DMS114 treated with DMSO at 0.1 percent for 48 hours (cell line): Measurements from ENCODE around the gene FRMPD2.
"Not testable (repeated sequence)": the region's sequence is repeated elsewhere in the genome, so short reads cannot be mapped to it uniquely, and the experiment has no call there.

Source experiments
- DNase-seq: peaks from one replicate; lab custom pipeline; 2025; ENCODE audit not compliant: unreplicated experiment; lab: John Stamatoyannopoulos, UW

FRMPD2 gene

GRCh38 chr10:48235501-48235900 lies 39.0 kb downstream of the FRMPD2 start:
- no peak for DNase-seq

GRCh38 chr10:48234787-48235186 lies 39.7 kb downstream of the FRMPD2 start:
- no peak for DNase-seq

- DNase-seq: no peak
These were observed 40.2 kb downstream of the FRMPD2 start for GRCh38 chr10:48234295-48234694.

GRCh38 chr10:48233559-48234005 lies 40.9 kb downstream of the FRMPD2 start:
- DNase-seq: no peak

GRCh38 chr10:48232717-48233447 lies 41.6 kb downstream of the FRMPD2 start:
- DNase-seq: no peak

- no peak for DNase-seq
These were observed 42.7 kb downstream of the FRMPD2 start for GRCh38 chr10:48231699-48232315.

- DNase-seq: no peak
These were observed 43.3 kb downstream of the FRMPD2 start for GRCh38 chr10:48231178-48231577.

- DNase-seq: no peak
These were observed 47.3 kb downstream of the FRMPD2 start for GRCh38 chr10:48227213-48227612.

GRCh38 chr10:48224979-48225560 lies 49.4 kb downstream of the FRMPD2 start:
- DNase-seq: no peak

GRCh38 chr10:48224296-48224695 lies 50.2 kb downstream of the FRMPD2 start:
- DNase-seq: no peak

GRCh38 chr10:48221814-48222213 lies 52.7 kb downstream of the FRMPD2 start:
- no peak for DNase-seq

- not testable (repeated sequence) for DNase-seq
These were observed 53.5 kb downstream of the FRMPD2 start for GRCh38 chr10:48221031-48221430.

- DNase-seq: no peak
These were observed 55.3 kb downstream of the FRMPD2 start for GRCh38 chr10:48219194-48219593.

- DNase-seq: no peak
These were observed 57.8 kb downstream of the FRMPD2 start for GRCh38 chr10:48216744-48217143.

- DNase-seq: no peak
These were observed 58.3 kb downstream of the FRMPD2 start for GRCh38 chr10:48216204-48216505.

- DNase-seq: peak; percentile 2
These were observed 58.9 kb downstream of the FRMPD2 start for GRCh38 chr10:48215486-48216203.

- no peak for DNase-seq
These were observed 59.6 kb downstream of the FRMPD2 start for GRCh38 chr10:48214716-48215485.

- DNase-seq: no peak
These were observed 61.4 kb downstream of the FRMPD2 start for GRCh38 chr10:48213047-48213446.

GRCh38 chr10:48211777-48212176 lies 62.7 kb downstream of the FRMPD2 start:
- DNase-seq: no peak

- no peak for DNase-seq
These were observed 63.5 kb downstream of the FRMPD2 start for GRCh38 chr10:48210966-48211365.

GRCh38 chr10:48210391-48210790 lies 64.1 kb downstream of the FRMPD2 start:
- no peak for DNase-seq
